K562 (cell line): ENCODE data around the gene NUP210.

Experiments
- BHLHE40 ChIP-seq: IDR thresholded peaks from 2 replicates; pipeline ENCODE4 v1.6.1; 2011; ENCODE audit warnings: low read length, improper control_type of control experiment
- CEBPB ChIP-seq: fragments of 450-650 bp; IDR thresholded peaks from 2 replicates; pipeline ENCODE4 v1.6.1; 2016; ENCODE audit warnings: missing genetic modification characterization, missing compliant biosample characterization
- HCFC1 ChIP-seq: IDR thresholded peaks from 2 replicates; pipeline ENCODE4 v1.6.1; 2012; ENCODE audit warnings: low read depth, low read length, improper control_type of control experiment
- SMAD3 ChIP-seq: fragments of 450-650 bp; formaldehyde crosslinking; conservative IDR thresholded peaks from 2 replicates; pipeline ENCODE4 v1.4.0; 2020; ENCODE audit warnings: mild to moderate bottlenecking
- TBP ChIP-seq: optimal IDR thresholded peaks from 2 replicates; pipeline ENCODE3; 2011; ENCODE audit warnings: low read depth, low read length, improper control_type of control experiment
- ZNF140 ChIP-seq: fragments of 250-450 bp; sonication (Bioruptor Pico); IDR thresholded peaks from 2 replicates; pipeline ENCODE4 v1.8.0; 2021; ENCODE audit warnings: moderate library complexity, mild to moderate bottlenecking, inconsistent platforms
- ZNF76 ChIP-seq: fragments of 250-450 bp; sonication (Bioruptor Pico); IDR thresholded peaks from 2 replicates; pipeline ENCODE4 v1.4.0; 2020; ENCODE audit warnings: mild to moderate bottlenecking, moderate library complexity, borderline replicate concordance
- TF ChIP-seq, protein P1 (sequence below): fragments of 250-450 bp; sonication (Bioruptor Pico); IDR thresholded peaks from 2 replicates; pipeline ENCODE4 v1.8.0; 2021; ENCODE audit warnings: mild to moderate bottlenecking, moderate library complexity

DNA sequence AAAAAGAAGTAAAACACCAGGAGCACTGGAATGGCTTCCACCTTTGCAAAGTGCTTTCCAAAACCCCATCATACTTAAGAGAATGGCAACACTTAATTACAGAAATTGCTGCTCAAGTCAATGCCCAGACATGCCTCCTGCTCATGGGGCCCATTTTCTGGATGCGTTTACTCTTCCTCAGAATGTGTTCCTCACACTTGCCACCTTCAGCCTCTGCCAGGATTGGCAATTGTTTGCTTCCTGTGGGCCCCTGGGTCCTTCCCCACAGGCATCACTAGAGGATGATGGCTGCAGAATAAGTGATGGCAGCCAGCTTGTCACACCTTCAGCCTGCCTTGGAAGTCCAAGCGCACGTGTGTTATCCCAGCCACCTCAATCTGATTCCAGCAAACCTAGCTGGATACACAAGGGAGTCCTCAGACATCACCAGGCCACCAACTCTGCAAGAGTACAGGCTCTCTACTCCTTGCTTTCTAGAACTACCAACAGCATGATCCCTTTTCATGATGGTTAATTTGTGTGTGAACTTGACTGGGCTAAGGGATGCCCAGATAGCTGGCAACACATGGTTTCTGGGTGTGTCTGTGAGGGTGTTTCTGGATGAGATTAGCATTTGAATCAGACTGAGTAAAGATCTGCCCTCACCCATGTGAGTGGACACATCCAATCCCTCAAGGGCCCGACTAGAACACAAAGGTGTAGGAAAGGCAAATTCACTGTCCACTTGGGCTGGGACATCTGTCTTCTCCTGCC is 4.9 kb upstream of the NUP210 start:
- TF ChIP-seq ZNF76 (CRISPR knock-in tag) (no peak), CEBPB (no peak), ZNF140 (CRISPR knock-in tag) (no peak), HCFC1 (no peak), TBP (no peak), SMAD3 (CRISPR knock-in tag) (no peak), BHLHE40 (no peak)
- TF ChIP-seq, protein P1, sequence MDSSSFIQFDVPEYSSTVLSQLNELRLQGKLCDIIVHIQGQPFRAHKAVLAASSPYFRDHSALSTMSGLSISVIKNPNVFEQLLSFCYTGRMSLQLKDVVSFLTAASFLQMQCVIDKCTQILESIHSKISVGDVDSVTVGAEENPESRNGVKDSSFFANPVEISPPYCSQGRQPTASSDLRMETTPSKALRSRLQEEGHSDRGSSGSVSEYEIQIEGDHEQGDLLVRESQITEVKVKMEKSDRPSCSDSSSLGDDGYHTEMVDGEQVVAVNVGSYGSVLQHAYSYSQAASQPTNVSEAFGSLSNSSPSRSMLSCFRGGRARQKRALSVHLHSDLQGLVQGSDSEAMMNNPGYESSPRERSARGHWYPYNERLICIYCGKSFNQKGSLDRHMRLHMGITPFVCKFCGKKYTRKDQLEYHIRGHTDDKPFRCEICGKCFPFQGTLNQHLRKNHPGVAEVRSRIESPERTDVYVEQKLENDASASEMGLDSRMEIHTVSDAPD (CRISPR knock-in tag) = no peak
